ENCODE data around the gene WSCD2.

WSCD2 gene

GRCh38 chr12:108241986-108242703 lies 113.1 kb downstream of the WSCD2 start:
- no peak for DNase-seq (ENCODE audit: low read depth in 2 of 2)
- H3K4me3 ChIP-seq (replicated peaks in 1 of 2; ENCODE audit: low read depth in 2 of 2, low read length in 2 of 2) = no peak overlapping the region
- no peak for TF ChIP-seq CTCF (IDR thresholded peaks at IDR 0.05; ENCODE audit: low read depth, low read length)

- no peak for TF ChIP-seq CTCF (IDR thresholded peaks at IDR 0.05; ENCODE audit: low read depth, low read length)
- DNase-seq (ENCODE audit: low read depth in 2 of 2) = no peak
Observed at GRCh38 chr12:108247130-108247529, 118.0 kb downstream of the WSCD2 start.

GRCh38 chr12:108248011-108248410 lies 118.9 kb downstream of the WSCD2 start:
- no peak for TF ChIP-seq CTCF (IDR thresholded peaks at IDR 0.05; ENCODE audit: low read depth, low read length)
- H3K4me3 ChIP-seq (replicated peaks in 1 of 2; ENCODE audit: low read depth in 2 of 2, low read length in 2 of 2) = no peak overlapping the region
- DNase-seq (ENCODE audit: low read depth in 2 of 2) = no peak

More at GRCh38 chr12:108247130-108247529, 118.0 kb downstream of the WSCD2 start:
- H3K4me3 ChIP-seq (replicated peaks in 1 of 2; ENCODE audit: low read depth in 2 of 2, low read length in 2 of 2) = no peak overlapping the region

GRCh38 chr12:108252523-108252922 lies 123.4 kb downstream of the WSCD2 start:
- no peak for DNase-seq (ENCODE audit: low read depth in 2 of 2)
- no peak for TF ChIP-seq CTCF (IDR thresholded peaks at IDR 0.05; ENCODE audit: low read depth, low read length)
- no peak overlapping the region for H3K4me3 ChIP-seq (replicated peaks in 1 of 2; ENCODE audit: low read depth in 2 of 2, low read length in 2 of 2)

GRCh38 chr12:108253540-108253939 lies 124.5 kb downstream of the WSCD2 start:
- no peak overlapping the region for H3K4me3 ChIP-seq (replicated peaks in 1 of 2; ENCODE audit: low read depth in 2 of 2, low read length in 2 of 2)
- DNase-seq (ENCODE audit: low read depth in 2 of 2) = no peak
- TF ChIP-seq CTCF (IDR thresholded peaks at IDR 0.05; ENCODE audit: low read depth, low read length) = no peak

- H3K4me3 ChIP-seq (replicated peaks in 1 of 2; ENCODE audit: low read depth in 2 of 2, low read length in 2 of 2) = no peak overlapping the region
- no peak for TF ChIP-seq CTCF (IDR thresholded peaks at IDR 0.05; ENCODE audit: low read depth, low read length)
- no peak for DNase-seq (ENCODE audit: low read depth in 2 of 2)
Observed at GRCh38 chr12:108254030-108254429, 124.9 kb downstream of the WSCD2 start.
